Measurements from ENCODE around the gene CAPN8. TPM values are rescaled to one million over a fixed set of nuclear protein-coding genes. Genes with fewer than 3 reads are reported as not detected.
A peak's percentile ranks its signal among the peaks of the same experiment; 100 is the strongest.
"Not testable (repeated sequence)": the region's sequence is repeated elsewhere in the genome, so short reads cannot be mapped to it uniquely, and the experiment has no call there.

CAPN8 gene
- total RNA-seq, 2 experiments from 2014 or later, result not detected

- H3K27me3 Mint-ChIP-seq; H3K36me3 Mint-ChIP-seq (ENCODE audit: low read depth); intact Hi-C loops (cut with DNase I, micrococcal nuclease); CTCF ChIA-PET; DNase-seq; ATAC-seq; H3K9me3 Mint-ChIP-seq (ENCODE audit: low read depth); POLR2A ChIA-PET; H3K4me3 Mint-ChIP-seq; H3K27ac Mint-ChIP-seq: not testable (repeated sequence)
- H3K4me1 Mint-ChIP-seq, result peaks cover 32% of the 10 kb centered on the region
Measured at GRCh38 chr1:223518553-223518952, 146.9 kb downstream of the CAPN8 start.

- peak; percentile 42 for DNase-seq
- Mint-ChIP-seq H3K4me1 (peaks cover 37% of the 10 kb centered on the region), H3K27ac (peak overlapping the region; percentile 61), H3K9me3 (ENCODE audit: low read depth) (no peaks in the 10 kb centered on the region), H3K4me3 (no peak overlapping the region), H3K27me3 (no peaks in the 10 kb centered on the region), H3K36me3 (ENCODE audit: low read depth) (no peaks in the 10 kb centered on the region)
- peak; percentile 47 for ATAC-seq
- ChIA-PET CTCF (interaction anchor here (1.0 kb wide), 1 partner anchor 112 kb away, joined by 3 read pairs; no protein-coding TSS in a partner anchor), POLR2A (no interaction called here)
- intact Hi-C loops (cut with DNase I, micrococcal nuclease), result no loop called here
Measured at GRCh38 chr1:223515926-223516325, 149.6 kb downstream of the CAPN8 start.

GRCh38 chr1:223515421-223515820 lies 150.1 kb downstream of the CAPN8 start:
- H3K27me3 Mint-ChIP-seq, result no peaks in the 10 kb centered on the region
- peak; percentile 59 for DNase-seq
- ATAC-seq, result peak; percentile 78
- peaks cover 3% of the 10 kb centered on the region for H3K9me3 Mint-ChIP-seq (ENCODE audit: low read depth)
- no peaks in the 10 kb centered on the region for H3K36me3 Mint-ChIP-seq (ENCODE audit: low read depth)
- intact Hi-C loops (cut with DNase I, micrococcal nuclease), result no loop called here
- peak overlapping the region; percentile 61 for H3K27ac Mint-ChIP-seq
- H3K4me1 Mint-ChIP-seq, result peaks cover 37% of the 10 kb centered on the region
- CTCF ChIA-PET, result interaction anchor here (0.6 to 1.7 kb wide), 3 partner anchors 15 to 1058 kb away, joined by 3 to 5 read pairs (median 3); no protein-coding TSS in a partner anchor
- POLR2A ChIA-PET, result no interaction called here
- H3K4me3 Mint-ChIP-seq, result no peak overlapping the region

- no peaks in the 10 kb centered on the region for H3K27me3 Mint-ChIP-seq
- intact Hi-C loops (cut with DNase I, micrococcal nuclease), result no loop called here
Measured at GRCh38 chr1:223514644-223515043, 150.9 kb downstream of the CAPN8 start.

GRCh38 chr1:223513309-223513708 lies 152.2 kb downstream of the CAPN8 start:
- H3K9me3 Mint-ChIP-seq (ENCODE audit: low read depth), result peaks cover 3% of the 10 kb centered on the region
- DNase-seq (no peak), ATAC-seq (no peak)
- ChIA-PET POLR2A (no interaction called here), CTCF (interaction anchor here (1.1 kb wide), 1 partner anchor 11 kb away, joined by 3 read pairs; no protein-coding TSS in a partner anchor)
- H3K36me3 Mint-ChIP-seq (ENCODE audit: low read depth), result no peaks in the 10 kb centered on the region
- H3K4me3 Mint-ChIP-seq, result no peak overlapping the region
- intact Hi-C loops (cut with DNase I, micrococcal nuclease), result no loop called here
- H3K27me3 Mint-ChIP-seq, result no peaks in the 10 kb centered on the region
- peaks cover 39% of the 10 kb centered on the region for H3K4me1 Mint-ChIP-seq
- H3K27ac Mint-ChIP-seq, result no peak overlapping the region

More at GRCh38 chr1:223514644-223515043, 150.9 kb downstream of the CAPN8 start:
- no peak for DNase-seq
- Mint-ChIP-seq H3K9me3 (ENCODE audit: low read depth) (peaks cover 3% of the 10 kb centered on the region), H3K36me3 (ENCODE audit: low read depth) (no peaks in the 10 kb centered on the region), H3K4me1 (peaks cover 39% of the 10 kb centered on the region), H3K27ac (peak overlapping the region; percentile 61), H3K4me3 (no peak overlapping the region)
- ChIA-PET CTCF (interaction anchor here (0.6 to 1.7 kb wide), 5 partner anchors 13 to 1059 kb away, joined by 3 to 5 read pairs (median 3); no protein-coding TSS in a partner anchor), POLR2A (no interaction called here)
- no peak for ATAC-seq

- H3K27me3 Mint-ChIP-seq, result no peaks in the 10 kb centered on the region
- CTCF ChIA-PET, result interaction anchor here (0.6 to 1.1 kb wide), 2 partner anchors 12 to 97 kb away, joined by 3 read pairs; no protein-coding TSS in a partner anchor
Measured at GRCh38 chr1:223512057-223512456, 153.4 kb downstream of the CAPN8 start.

GRCh38 chr1:223508796-223509195 lies 156.7 kb downstream of the CAPN8 start:
- intact Hi-C loops (cut with DNase I, micrococcal nuclease), result no loop called here
- ChIA-PET CTCF (no interaction called here), POLR2A (no interaction called here)
- DNase-seq, result no peak
- no peak overlapping the region for H3K27ac Mint-ChIP-seq
- no peak overlapping the region for H3K4me3 Mint-ChIP-seq
- peaks cover 3% of the 10 kb centered on the region for H3K9me3 Mint-ChIP-seq (ENCODE audit: low read depth)
- no peaks in the 10 kb centered on the region for H3K36me3 Mint-ChIP-seq (ENCODE audit: low read depth)
- no peaks in the 10 kb centered on the region for H3K27me3 Mint-ChIP-seq
- no peak for ATAC-seq
- H3K4me1 Mint-ChIP-seq, result peaks cover 9% of the 10 kb centered on the region

More at GRCh38 chr1:223512057-223512456, 153.4 kb downstream of the CAPN8 start:
- Mint-ChIP-seq H3K4me1 (peaks cover 39% of the 10 kb centered on the region), H3K4me3 (no peak overlapping the region), H3K36me3 (ENCODE audit: low read depth) (no peaks in the 10 kb centered on the region), H3K9me3 (ENCODE audit: low read depth) (peaks cover 3% of the 10 kb centered on the region), H3K27ac (no peak overlapping the region)
- POLR2A ChIA-PET, result no interaction called here
- intact Hi-C loops (cut with DNase I, micrococcal nuclease), result no loop called here
- DNase-seq (no peak), ATAC-seq (no peak)

GRCh38 chr1:223504741-223505140 lies 160.8 kb downstream of the CAPN8 start:
- Mint-ChIP-seq H3K36me3 (ENCODE audit: low read depth) (no peaks in the 10 kb centered on the region), H3K27ac (no peak overlapping the region), H3K9me3 (ENCODE audit: low read depth) (no peaks in the 10 kb centered on the region), H3K4me3 (no peak overlapping the region), H3K4me1 (peaks cover 8% of the 10 kb centered on the region), H3K27me3 (no peaks in the 10 kb centered on the region)
- ChIA-PET CTCF (no interaction called here), POLR2A (no interaction called here)
- no peak for ATAC-seq
- no peak for DNase-seq
- intact Hi-C loops (cut with DNase I, micrococcal nuclease), result no loop called here

GRCh38 chr1:223503348-223503747 lies 162.2 kb downstream of the CAPN8 start:
- CTCF ChIA-PET, result no interaction called here
- Mint-ChIP-seq H3K27me3 (no peaks in the 10 kb centered on the region), H3K9me3 (ENCODE audit: low read depth) (no peaks in the 10 kb centered on the region), H3K4me3 (no peak overlapping the region), H3K27ac (no peak overlapping the region), H3K4me1 (peaks cover 11% of the 10 kb centered on the region), H3K36me3 (ENCODE audit: low read depth) (no peaks in the 10 kb centered on the region)
- intact Hi-C loops (cut with DNase I, micrococcal nuclease), result no loop called here
- DNase-seq, result no peak
- POLR2A ChIA-PET, result no interaction called here
- no peak for ATAC-seq

- CTCF ChIA-PET, result interaction anchor here (0.6 to 1.1 kb wide), 3 partner anchors 14 to 325 kb away, joined by 4 to 5 read pairs (median 4); no protein-coding TSS in a partner anchor
- POLR2A ChIA-PET, result interaction anchor here (0.7 kb wide), 1 partner anchor 56 kb away, joined by 3 read pairs; no protein-coding TSS in a partner anchor
- Mint-ChIP-seq H3K4me3 (no peak overlapping the region), H3K9me3 (ENCODE audit: low read depth) (no peaks in the 10 kb centered on the region), H3K4me1 (peaks cover 11% of the 10 kb centered on the region), H3K36me3 (ENCODE audit: low read depth) (no peaks in the 10 kb centered on the region), H3K27ac (peak overlapping the region; percentile 48), H3K27me3 (no peaks in the 10 kb centered on the region)
- intact Hi-C loops (cut with DNase I, micrococcal nuclease), result no loop called here
- DNase-seq (peak; percentile 61), ATAC-seq (peak; percentile 93)
Measured at GRCh38 chr1:223500560-223501425, 164.7 kb downstream of the CAPN8 start.

- Mint-ChIP-seq H3K27ac (no peak overlapping the region), H3K9me3 (ENCODE audit: low read depth) (no peaks in the 10 kb centered on the region), H3K4me1 (peaks cover 11% of the 10 kb centered on the region), H3K27me3 (no peaks in the 10 kb centered on the region), H3K4me3 (no peak overlapping the region), H3K36me3 (ENCODE audit: low read depth) (no peaks in the 10 kb centered on the region)
- no peak for DNase-seq
- intact Hi-C loops (cut with DNase I, micrococcal nuclease), result no loop called here
- no peak for ATAC-seq
- POLR2A ChIA-PET, result no interaction called here
- CTCF ChIA-PET, result interaction anchor here (0.7 kb wide), 1 partner anchor 139 kb away, joined by 3 read pairs; no protein-coding TSS in a partner anchor
Measured at GRCh38 chr1:223496883-223497282, 168.6 kb downstream of the CAPN8 start.

All from activated CD4-positive, alpha-beta T cell treated with anti-CD3 and anti-CD28 coated beads for 36 hours (primary cell).